Mesendoderm (in vitro differentiated cells): ENCODE results near the gene TSSC4.
A peak's percentile ranks its signal among the peaks of the same experiment; 100 is the strongest.

Experiments used
- DNase-seq: peaks from one replicate; pipeline ENCODE4 v3.0.0; 2013
- H2AK5ac ChIP-seq: 2 replicates; pipeline ENCODE4 v1.6.1; 2013; ENCODE audit warnings: low read length, inconsistent platforms
- H2BK120ac ChIP-seq: 2 replicates; pipeline ENCODE4 v1.6.1; 2013; ENCODE audit warnings: low read depth, mild to moderate bottlenecking, low read length, moderate library complexity, mixed read lengths
- H2BK15ac ChIP-seq: replicated peaks from 2 replicates; pipeline ENCODE4 v1.6.1; 2013; ENCODE audit warnings: low read depth, mild to moderate bottlenecking, moderate library complexity
- H2BK5ac ChIP-seq: 2 replicates; pipeline ENCODE4 v1.6.1; 2013; ENCODE audit warnings: low read length, inconsistent platforms
- H3K18ac ChIP-seq: 2 replicates; pipeline ENCODE4 v1.6.1; 2013; ENCODE audit warnings: mild to moderate bottlenecking, low read length, mixed read lengths
- H3K23ac ChIP-seq: one replicate; pipeline ENCODE4 v1.6.1; 2013; ENCODE audit warnings: low read length
- H3K27ac ChIP-seq: 2 replicates; pipeline ENCODE4 v1.5.1; 2013; ENCODE audit warnings: low read depth, mild to moderate bottlenecking, inconsistent platforms, low read length, moderate library complexity
- H3K27me3 ChIP-seq: 2 replicates; pipeline ENCODE4 v1.6.1; 2013; ENCODE audit warnings: low read length, control low read depth, mild to moderate bottlenecking, inconsistent platforms; ENCODE audit not compliant: insufficient read depth, poor library complexity
- H3K36me3 ChIP-seq: 2 replicates; pipeline ENCODE4 v1.6.1; 2013; ENCODE audit warnings: low read length, inconsistent platforms; ENCODE audit not compliant: control insufficient read depth, insufficient read depth
- H3K4ac ChIP-seq: one replicate; pipeline ENCODE4 v1.6.1; 2013; ENCODE audit warnings: low read depth, mild to moderate bottlenecking, low read length, moderate library complexity
- H3K4me1 ChIP-seq: 2 replicates; pipeline ENCODE4 v1.6.1; 2013; ENCODE audit warnings: low read depth, low read length, inconsistent platforms; ENCODE audit not compliant: control insufficient read depth
- H3K4me2 ChIP-seq: 2 replicates; pipeline ENCODE4 v1.6.1; 2013; ENCODE audit warnings: low read length
- H3K4me3 ChIP-seq: 2 replicates; pipeline ENCODE4 v1.5.1; 2013; ENCODE audit warnings: mild to moderate bottlenecking, low read length
- H3K56ac ChIP-seq: one replicate; pipeline ENCODE4 v1.6.1; 2013; ENCODE audit warnings: low read length
- H3K79me1 ChIP-seq: 2 replicates; pipeline ENCODE4 v1.6.1; 2013; ENCODE audit warnings: low read length, inconsistent platforms
- H3K79me2 ChIP-seq: 2 replicates; pipeline ENCODE4 v1.6.1; 2013; ENCODE audit warnings: mild to moderate bottlenecking, low read length; ENCODE audit not compliant: control insufficient read depth, insufficient read depth
- H3K9ac ChIP-seq: 2 replicates; pipeline ENCODE4 v1.6.1; 2013; ENCODE audit warnings: low read length, inconsistent platforms
- H4K5ac ChIP-seq: one replicate; pipeline ENCODE4 v1.6.1; 2013; ENCODE audit warnings: low read length
- H4K8ac ChIP-seq: one replicate; pipeline ENCODE4 v1.6.1; 2013; ENCODE audit warnings: low read depth, mild to moderate bottlenecking, control low read depth, low read length, moderate library complexity
- WGBS: extraction: QIAGEN DNeasy Blood & Tissue Kit; methylation state at CpG from one replicate; pipeline ENCODE4 v1.1.7; 2013; ENCODE audit warnings: low lambda C conversion rate, missing lambda C conversion rate; ENCODE audit not compliant: insufficient coverage; ENCODE audit errors: extremely low coverage; 5-methylcytosine and 5-hydroxymethylcytosine counted together

The TSSC4 gene

GRCh38 chr11:2394818-2395105, 5.8 kb upstream of the TSSC4 start:
- no peak overlapping the region for H2AK5ac ChIP-seq

GRCh38 chr11:2395211-2395730, 5.3 kb upstream of the TSSC4 start:
- Histone ChIP-seq H2BK120ac (no peak overlapping the region), H3K27ac (no peak overlapping the region), H3K56ac (no peak overlapping the region), H3K27me3 (no peaks in the 10 kb centered on the region), H4K5ac (no peak overlapping the region), H3K4me1 (peaks cover 3% of the 10 kb centered on the region), H3K4me3 (no peak overlapping the region), H2BK15ac (no peak overlapping the region), H3K9ac (no peak overlapping the region), H2BK5ac (no peak overlapping the region), H3K79me1 (peaks cover 5% of the 10 kb centered on the region), H3K18ac (no peak overlapping the region), H3K4me2 (no peak overlapping the region), H3K23ac (no peak overlapping the region), H4K8ac (no peak overlapping the region), H2AK5ac (no peak overlapping the region), H3K79me2 (peaks cover 12% of the 10 kb centered on the region), H3K36me3 (peaks cover 3% of the 10 kb centered on the region), H3K4ac (no peak overlapping the region)
- no peak for DNase-seq
- no CpG with 5 or more reads among the region's 26 CpGs for WGBS

More at GRCh38 chr11:2394818-2395105, 5.8 kb upstream of the TSSC4 start:
- Histone ChIP-seq H3K9ac (no peak overlapping the region), H2BK120ac (no peak overlapping the region), H3K27me3 (no peaks in the 10 kb centered on the region), H3K56ac (no peak overlapping the region), H3K36me3 (peaks cover 3% of the 10 kb centered on the region), H3K79me1 (peaks cover 9% of the 10 kb centered on the region), H2BK5ac (no peak overlapping the region), H4K5ac (no peak overlapping the region), H3K4me1 (peaks cover 3% of the 10 kb centered on the region), H3K23ac (no peak overlapping the region), H3K4me3 (no peak overlapping the region), H4K8ac (no peak overlapping the region), H3K4ac (no peak overlapping the region), H3K4me2 (no peak overlapping the region), H2BK15ac (no peak overlapping the region), H3K18ac (no peak overlapping the region), H3K79me2 (peaks cover 17% of the 10 kb centered on the region), H3K27ac (no peak overlapping the region)
- WGBS, result no CpG with 5 or more reads among the region's 8 CpGs
- no peak for DNase-seq

GRCh38 chr11:2395856-2396255, 4.7 kb upstream of the TSSC4 start:
- Histone ChIP-seq H3K9ac (no peak overlapping the region), H3K27ac (no peak overlapping the region), H3K79me1 (peaks cover 2% of the 10 kb centered on the region), H3K79me2 (peaks cover 8% of the 10 kb centered on the region), H3K4me1 (peaks cover 3% of the 10 kb centered on the region), H3K4me2 (no peak overlapping the region), H2BK120ac (no peak overlapping the region), H2BK5ac (no peak overlapping the region), H4K5ac (no peak overlapping the region), H3K18ac (no peak overlapping the region), H2BK15ac (no peak overlapping the region), H4K8ac (no peak overlapping the region), H3K4ac (no peak overlapping the region), H3K23ac (no peak overlapping the region), H2AK5ac (no peak overlapping the region), H3K4me3 (no peak overlapping the region), H3K27me3 (no peaks in the 10 kb centered on the region), H3K56ac (no peak overlapping the region), H3K36me3 (peaks cover 3% of the 10 kb centered on the region)
- WGBS, result no CpG with 5 or more reads among the region's 17 CpGs
- DNase-seq, result no peak

GRCh38 chr11:2396471-2396870, 4.1 kb upstream of the TSSC4 start:
- peaks cover 8% of the 10 kb centered on the region for H3K79me2 ChIP-seq
- H3K4me1 ChIP-seq, result peaks cover 4% of the 10 kb centered on the region
- H3K9ac ChIP-seq, result no peak overlapping the region
- H3K18ac ChIP-seq, result no peak overlapping the region
- H3K4me3 ChIP-seq, result no peak overlapping the region
- no peak overlapping the region for H3K23ac ChIP-seq
- H2BK5ac ChIP-seq, result no peak overlapping the region
- H3K4me2 ChIP-seq, result no peak overlapping the region
- no CpG with 5 or more reads among the region's 26 CpGs for WGBS
- H3K56ac ChIP-seq, result no peak overlapping the region
- no peaks in the 10 kb centered on the region for H3K27me3 ChIP-seq
- H2BK15ac ChIP-seq, result no peak overlapping the region
- no peak overlapping the region for H2BK120ac ChIP-seq
- H3K36me3 ChIP-seq, result peaks cover 3% of the 10 kb centered on the region
- no peak overlapping the region for H4K5ac ChIP-seq
- no peak overlapping the region for H3K27ac ChIP-seq
- H2AK5ac ChIP-seq, result no peak overlapping the region
- no peak overlapping the region for H3K4ac ChIP-seq
- no peak overlapping the region for H4K8ac ChIP-seq
- peaks cover 7% of the 10 kb centered on the region for H3K79me1 ChIP-seq
- DNase-seq, result no peak

- Histone ChIP-seq H3K79me2 (peaks cover 10% of the 10 kb centered on the region), H3K79me1 (peaks cover 8% of the 10 kb centered on the region), H2BK15ac (no peak overlapping the region), H3K36me3 (peaks cover 3% of the 10 kb centered on the region), H3K4me2 (no peak overlapping the region), H3K4me3 (no peak overlapping the region), H4K8ac (no peak overlapping the region), H3K23ac (no peak overlapping the region), H3K4ac (no peak overlapping the region), H3K18ac (no peak overlapping the region), H2BK120ac (no peak overlapping the region), H4K5ac (no peak overlapping the region), H3K27ac (no peak overlapping the region), H3K27me3 (no peaks in the 10 kb centered on the region), H2BK5ac (no peak overlapping the region), H3K4me1 (peaks cover 5% of the 10 kb centered on the region), H3K9ac (no peak overlapping the region), H3K56ac (no peak overlapping the region), H2AK5ac (no peak overlapping the region)
- no peak for DNase-seq
- no CpG with 5 or more reads among the region's 12 CpGs for WGBS
These were observed 3.5 kb upstream of the TSSC4 start for GRCh38 chr11:2397005-2397404.

GRCh38 chr11:2398664-2399355, 1.7 kb upstream of the TSSC4 start:
- Histone ChIP-seq H3K79me2 (peaks cover 11% of the 10 kb centered on the region), H3K36me3 (peaks cover 3% of the 10 kb centered on the region), H3K18ac (no peak overlapping the region), H3K79me1 (peaks cover 11% of the 10 kb centered on the region), H2BK5ac (no peak overlapping the region), H2AK5ac (no peak overlapping the region), H2BK120ac (no peak overlapping the region), H3K9ac (peak overlapping the region; percentile 81), H3K27me3 (no peaks in the 10 kb centered on the region), H3K4me3 (no peak overlapping the region), H4K8ac (no peak overlapping the region), H3K27ac (no peak overlapping the region), H2BK15ac (no peak overlapping the region), H4K5ac (no peak overlapping the region), H3K4me1 (peaks cover 5% of the 10 kb centered on the region), H3K4me2 (no peak overlapping the region), H3K23ac (no peak overlapping the region), H3K4ac (no peak overlapping the region), H3K56ac (peak overlapping the region; percentile 25)
- DNase-seq, result no peak
- WGBS, result no CpG with 5 or more reads among the region's 7 CpGs
